Ishikawa (cell line): ENCODE data around the gene ZBTB14.

Experiments used
- CEBPB ChIP-seq: IDR thresholded peaks from 2 replicates; pipeline ENCODE4 v1.6.1; 2012
- CREB1 ChIP-seq: IDR thresholded peaks from 2 replicates; pipeline ENCODE4 v1.6.1; 2012; ENCODE audit warnings: low read depth
- EGR1 ChIP-seq: IDR thresholded peaks from 2 replicates; pipeline ENCODE4 v1.6.1; 2012
- EP300 ChIP-seq: IDR thresholded peaks from 2 replicates; pipeline ENCODE4 v1.6.1; 2012; ENCODE audit warnings: borderline replicate concordance
- FOXM1 ChIP-seq: IDR thresholded peaks from 2 replicates; pipeline ENCODE4 v1.6.1; 2012; ENCODE audit warnings: low read depth, borderline replicate concordance
- NFIC ChIP-seq: IDR thresholded peaks from 2 replicates; pipeline ENCODE4 v1.6.1; 2012
- RAD21 ChIP-seq: IDR thresholded peaks from 2 replicates; pipeline ENCODE4 v1.6.1; 2012; ENCODE audit warnings: low read depth
- TAF1 ChIP-seq: IDR thresholded peaks from 2 replicates; pipeline ENCODE4 v1.6.1; 2012; ENCODE audit warnings: low read depth, mild to moderate bottlenecking
- TCF12 ChIP-seq: IDR thresholded peaks from 2 replicates; pipeline ENCODE4 v1.6.1; 2012; ENCODE audit warnings: low read depth
- TEAD4 ChIP-seq: IDR thresholded peaks from 2 replicates; pipeline ENCODE4 v1.6.1; 2012
- YY1 ChIP-seq: IDR thresholded peaks from 2 replicates; pipeline ENCODE4 v1.6.1; 2012; ENCODE audit warnings: low read depth
- ZBTB7A ChIP-seq: IDR thresholded peaks from 2 replicates; pipeline ENCODE4 v1.6.1; 2012; ENCODE audit warnings: low read depth
- TF ChIP-seq, protein P1 (sequence below): IDR thresholded peaks from 2 replicates; pipeline ENCODE4 v1.6.1; 2012
- TF ChIP-seq, protein P2 (sequence below): IDR thresholded peaks from 2 replicates; pipeline ENCODE4 v1.6.1; 2012; ENCODE audit warnings: low read depth, mild to moderate bottlenecking
- TF ChIP-seq, protein P3 (sequence below): IDR thresholded peaks from 2 replicates; pipeline ENCODE4 v1.6.1; 2012

Gene ZBTB14

DNA sequence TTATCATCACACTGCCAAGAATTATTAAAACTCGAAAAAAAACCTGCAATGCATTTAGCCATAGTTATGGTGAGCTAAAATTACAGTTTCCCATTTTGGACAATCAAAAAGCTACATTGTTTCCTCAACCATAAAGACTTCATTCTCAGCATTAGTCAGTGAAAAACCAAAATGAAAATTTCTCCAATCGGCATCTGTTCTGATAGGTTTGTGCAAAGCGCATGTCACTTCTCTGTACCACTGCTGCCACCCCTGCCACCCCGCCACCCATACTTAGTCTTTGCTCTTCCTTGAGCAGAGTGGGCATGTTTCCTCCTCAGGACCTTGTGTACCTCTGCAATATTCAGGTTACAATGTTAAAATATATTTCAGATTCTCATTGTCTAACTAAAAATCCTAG is 7.1 kb upstream of the ZBTB14 start:
- no peak for TF ChIP-seq TAF1

DNA sequence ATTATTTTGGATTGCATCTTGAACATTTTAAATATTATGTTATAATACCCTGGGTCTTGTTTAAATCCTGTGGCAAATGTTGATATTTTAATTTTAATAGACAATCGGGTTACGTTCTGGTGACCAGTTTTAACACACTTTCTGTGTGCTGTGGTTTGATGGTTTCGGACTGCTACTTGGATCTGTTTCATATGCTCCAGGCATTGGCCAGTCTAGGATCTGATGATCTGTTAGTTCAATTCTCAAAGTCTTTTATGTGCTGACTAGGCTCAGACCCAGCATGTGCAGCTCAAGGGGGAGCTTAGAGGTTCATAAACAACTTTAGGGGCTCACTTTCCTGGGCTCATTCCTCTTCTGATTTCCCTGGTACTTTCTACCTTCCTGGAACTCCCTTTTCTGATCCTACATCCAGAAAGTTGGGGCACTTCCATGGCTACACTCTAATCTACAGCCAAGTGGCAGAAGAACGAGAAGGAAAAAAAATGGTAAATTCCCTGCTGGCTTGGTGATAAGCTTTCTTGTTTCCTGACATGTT is 5.0 kb upstream of the ZBTB14 start:
- TF ChIP-seq FOXM1: no peak
- TF ChIP-seq, protein P1, sequence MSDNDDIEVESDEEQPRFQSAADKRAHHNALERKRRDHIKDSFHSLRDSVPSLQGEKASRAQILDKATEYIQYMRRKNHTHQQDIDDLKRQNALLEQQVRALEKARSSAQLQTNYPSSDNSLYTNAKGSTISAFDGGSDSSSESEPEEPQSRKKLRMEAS: no peak

DNA sequence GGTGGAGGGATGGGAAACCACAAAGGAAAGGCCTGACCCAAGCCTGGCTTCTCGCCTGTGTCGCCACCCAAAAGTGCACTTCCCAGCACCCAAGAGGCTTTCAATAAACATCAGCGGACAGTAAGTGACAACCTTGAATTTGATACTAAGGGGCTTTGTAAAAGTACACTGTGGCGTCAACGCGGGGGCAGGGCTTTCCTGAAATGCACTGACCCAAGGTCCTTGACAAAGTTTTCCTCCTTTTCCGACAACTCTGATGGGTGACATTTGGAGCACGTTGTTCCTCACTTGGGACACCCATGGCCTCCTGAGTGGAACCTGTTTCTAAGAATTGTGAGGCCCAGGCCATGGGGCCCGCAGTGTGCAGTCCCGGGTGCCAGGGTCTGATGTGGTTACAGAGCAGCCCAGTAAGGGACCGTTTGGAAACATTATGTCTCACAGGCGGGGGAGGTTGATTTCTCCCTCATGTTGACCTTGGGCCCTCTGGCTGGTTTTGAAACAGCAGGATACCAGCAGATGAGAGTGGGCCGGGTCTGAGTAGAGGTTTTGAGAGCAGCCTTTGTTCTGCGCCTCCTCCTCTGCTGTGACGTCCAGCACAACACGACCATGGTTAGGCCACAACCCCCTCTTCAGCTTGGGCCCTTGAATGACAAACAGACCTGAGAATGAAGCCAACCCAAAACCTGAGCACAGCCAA is 2.8 kb upstream of the ZBTB14 start:
- TF ChIP-seq NFIC: no peak
- TF ChIP-seq, protein P1: no peak

DNA sequence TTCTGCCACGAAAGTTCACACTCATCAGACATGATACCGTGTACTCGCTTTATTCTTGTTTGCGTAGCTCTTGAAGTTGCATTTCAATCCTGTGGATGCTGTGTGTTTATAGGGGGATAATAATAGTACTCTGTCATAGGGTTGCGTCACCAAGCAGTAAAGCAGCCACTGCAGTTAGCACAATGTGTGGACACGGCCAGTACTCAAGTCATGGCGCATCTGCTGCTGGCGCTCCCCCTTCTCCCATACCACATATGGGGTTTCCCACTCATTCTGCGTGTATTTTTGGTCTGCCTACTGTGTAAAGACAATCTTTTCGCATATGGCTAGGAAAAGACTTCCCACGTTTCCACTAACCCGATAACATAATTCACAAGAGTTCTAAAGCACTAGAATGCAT is 2.1 kb upstream of the ZBTB14 start:
- TF ChIP-seq TEAD4 (no peak), NFIC (no peak), CREB1 (no peak), YY1 (no peak), FOXM1 (no peak), ZBTB7A (no peak)
- TF ChIP-seq, protein P1: no peak
- TF ChIP-seq, protein P2, sequence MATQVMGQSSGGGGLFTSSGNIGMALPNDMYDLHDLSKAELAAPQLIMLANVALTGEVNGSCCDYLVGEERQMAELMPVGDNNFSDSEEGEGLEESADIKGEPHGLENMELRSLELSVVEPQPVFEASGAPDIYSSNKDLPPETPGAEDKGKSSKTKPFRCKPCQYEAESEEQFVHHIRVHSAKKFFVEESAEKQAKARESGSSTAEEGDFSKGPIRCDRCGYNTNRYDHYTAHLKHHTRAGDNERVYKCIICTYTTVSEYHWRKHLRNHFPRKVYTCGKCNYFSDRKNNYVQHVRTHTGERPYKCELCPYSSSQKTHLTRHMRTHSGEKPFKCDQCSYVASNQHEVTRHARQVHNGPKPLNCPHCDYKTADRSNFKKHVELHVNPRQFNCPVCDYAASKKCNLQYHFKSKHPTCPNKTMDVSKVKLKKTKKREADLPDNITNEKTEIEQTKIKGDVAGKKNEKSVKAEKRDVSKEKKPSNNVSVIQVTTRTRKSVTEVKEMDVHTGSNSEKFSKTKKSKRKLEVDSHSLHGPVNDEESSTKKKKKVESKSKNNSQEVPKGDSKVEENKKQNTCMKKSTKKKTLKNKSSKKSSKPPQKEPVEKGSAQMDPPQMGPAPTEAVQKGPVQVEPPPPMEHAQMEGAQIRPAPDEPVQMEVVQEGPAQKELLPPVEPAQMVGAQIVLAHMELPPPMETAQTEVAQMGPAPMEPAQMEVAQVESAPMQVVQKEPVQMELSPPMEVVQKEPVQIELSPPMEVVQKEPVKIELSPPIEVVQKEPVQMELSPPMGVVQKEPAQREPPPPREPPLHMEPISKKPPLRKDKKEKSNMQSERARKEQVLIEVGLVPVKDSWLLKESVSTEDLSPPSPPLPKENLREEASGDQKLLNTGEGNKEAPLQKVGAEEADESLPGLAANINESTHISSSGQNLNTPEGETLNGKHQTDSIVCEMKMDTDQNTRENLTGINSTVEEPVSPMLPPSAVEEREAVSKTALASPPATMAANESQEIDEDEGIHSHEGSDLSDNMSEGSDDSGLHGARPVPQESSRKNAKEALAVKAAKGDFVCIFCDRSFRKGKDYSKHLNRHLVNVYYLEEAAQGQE: no peak

DNA sequence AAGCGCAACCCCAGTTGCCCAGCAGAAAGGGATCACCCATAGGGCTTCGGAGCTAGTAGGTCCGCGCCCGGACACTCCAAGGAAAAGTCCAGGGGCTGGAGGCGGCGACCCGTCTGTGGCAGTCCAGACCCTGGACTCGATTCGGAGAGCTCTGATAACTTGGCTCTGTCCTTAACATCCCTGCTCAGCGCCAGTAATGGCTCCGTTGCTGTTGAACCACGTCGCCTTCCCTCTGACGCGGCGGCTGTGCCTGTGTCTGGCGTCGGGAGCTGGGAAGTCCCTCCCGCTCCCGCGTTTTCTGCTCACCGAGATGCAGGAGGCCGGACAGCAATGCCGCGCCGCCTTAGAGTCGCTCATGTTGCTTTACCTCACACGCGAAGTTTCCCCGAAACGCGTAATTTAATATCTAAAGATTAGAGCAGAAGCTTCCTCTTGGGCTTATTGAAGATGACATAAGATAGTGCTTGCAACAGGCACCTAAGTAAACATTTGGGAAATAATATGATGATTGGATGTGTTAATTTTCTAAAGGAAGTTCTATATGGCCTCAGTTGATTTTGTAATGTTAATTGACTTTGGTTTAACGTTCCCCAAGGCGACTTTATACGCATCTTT is 1.3 kb upstream of the ZBTB14 start:
- TF ChIP-seq, protein P2: no peak
- TF ChIP-seq, protein P3, sequence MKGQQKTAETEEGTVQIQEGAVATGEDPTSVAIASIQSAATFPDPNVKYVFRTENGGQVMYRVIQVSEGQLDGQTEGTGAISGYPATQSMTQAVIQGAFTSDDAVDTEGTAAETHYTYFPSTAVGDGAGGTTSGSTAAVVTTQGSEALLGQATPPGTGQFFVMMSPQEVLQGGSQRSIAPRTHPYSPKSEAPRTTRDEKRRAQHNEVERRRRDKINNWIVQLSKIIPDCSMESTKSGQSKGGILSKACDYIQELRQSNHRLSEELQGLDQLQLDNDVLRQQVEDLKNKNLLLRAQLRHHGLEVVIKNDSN: no peak
- TF ChIP-seq YY1 (peak; percentile 44; the same call in 1 of the 2 replicates), TEAD4 (no peak), FOXM1 (no peak), CEBPB (no peak), NFIC (no peak), TAF1 (no peak), RAD21 (no peak), EP300 (no peak), EGR1 (no peak), CREB1 (0 out of 2 replicates have a peak, but pooled peaks have one; percentile 32), ZBTB7A (no peak), TCF12 (no peak)
- TF ChIP-seq, protein P1: peak; percentile 91

DNA sequence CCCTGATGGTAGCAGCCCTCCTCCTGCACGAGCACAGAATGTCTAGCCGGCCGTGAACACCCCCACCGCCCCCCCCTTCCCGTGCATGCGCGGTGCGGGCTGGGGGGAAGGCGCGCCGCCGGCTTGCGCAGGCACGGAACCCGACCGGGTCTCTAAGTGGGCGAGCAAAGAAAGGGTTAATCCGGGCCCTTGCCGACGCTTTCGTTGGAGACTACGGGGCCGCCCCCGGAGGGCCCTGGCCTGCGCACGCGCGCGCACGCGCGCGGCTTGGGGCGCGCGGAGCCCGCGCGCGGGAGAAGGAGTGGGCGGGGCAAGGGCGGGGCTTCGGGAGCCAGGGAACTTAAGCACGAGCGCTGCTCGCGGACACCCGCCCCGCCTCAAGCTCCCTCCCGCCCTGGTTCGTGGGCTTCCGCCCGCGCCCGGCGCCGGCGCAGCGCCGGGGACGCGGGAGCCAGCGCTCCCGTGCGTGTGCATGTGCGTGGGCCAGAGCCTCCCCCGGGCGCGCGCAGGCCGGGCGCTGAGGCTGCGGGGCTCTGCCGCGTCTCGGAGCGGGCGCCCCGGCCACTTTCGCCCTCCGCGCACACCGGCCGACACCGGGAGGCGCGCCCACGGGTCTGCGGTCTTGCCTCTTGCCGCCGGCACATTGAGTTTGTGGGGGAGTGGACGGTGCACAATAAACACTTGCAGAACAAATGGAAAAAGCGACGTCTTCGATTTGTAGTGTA is 617 bp upstream of the ZBTB14 start:
- no peak for TF ChIP-seq FOXM1
- TF ChIP-seq, protein P1: peak; percentile 33; the same call in 1 of the 2 replicates
- TF ChIP-seq EP300: no peak; the same call in 1 of the 2 replicates
- TF ChIP-seq YY1: no peak
- no peak for TF ChIP-seq ZBTB7A
- TF ChIP-seq EGR1: peak; percentile 37; the same call in 1 of the 2 replicates
- TF ChIP-seq TCF12: no peak
- TF ChIP-seq TAF1: 0 out of 2 replicates have a peak, but pooled peaks have one; percentile 46
